Tibial artery (tissue), 4 donors: ENCODE results near the gene C6orf47.

Source experiments
- DNase-seq, 2 donors: peaks; one replicate each; pipeline ENCODE4 v3.0.0-alpha.2; 2019
- H3K27ac ChIP-seq, 2 donors: fragments of 200-600 bp; sonication (generic) in 1 of 2; 1 replicate in 1 of 2; 2 replicates in 1 of 2; pipeline ENCODE4 v1.5.1; 2018 to 2019; ENCODE audit warnings: mild to moderate bottlenecking in 1 of 2
- H3K27me3 ChIP-seq, 2 donors: fragments of 200-600 bp; sonication (generic) in 1 of 2; one replicate each; pipeline versions ENCODE4 v1.5.1 to v1.6.0; 2016 to 2019
- H3K36me3 ChIP-seq, 3 donors: fragments of 200-600 bp; sonication (generic) in 2 of 3; one replicate each; pipeline ENCODE4 v1.5.1; 2016 to 2019; ENCODE audit warnings: mild to moderate bottlenecking in 2 of 3
- H3K4me1 ChIP-seq, 4 donors: fragments of 200-600 bp; sonication (generic) in 2 of 4; 1 replicate in 3 of 4; 2 replicates in 1 of 4; pipeline ENCODE4 v1.5.1; 2016 to 2019
- H3K4me3 ChIP-seq, 2 donors: fragments of 200-600 bp; sonication (generic) in 1 of 2; 1 replicate in 1 of 2; 2 replicates in 1 of 2; pipeline ENCODE4 v1.5.1; 2018 to 2019; ENCODE audit warnings: mild to moderate bottlenecking in 2 of 2
- H3K9me3 ChIP-seq, 3 donors: fragments of 200-600 bp; sonication (generic) in 1 of 3; one replicate each; pipeline ENCODE4 v1.5.1; 2016 to 2019
- intact Hi-C: fragments of 100-400 bp; cut with DNase I; formaldehyde crosslinking; loops from one replicate; pipeline ENCODE4 v1.15.0; 2023; ENCODE audit warnings: low total_unique reads
- TF ChIP-seq, protein P1 (sequence below), 2 experiments: fragments of 200-600 bp in 1 of 2; fragments of 450-650 bp in 1 of 2; IDR thresholded peaks; one replicate each; pipeline ENCODE4 v1.5.1; 2017 to 2019; ENCODE audit warnings: antibody characterized with exemption in 2 of 2, mild to moderate bottlenecking in 1 of 2, moderate library complexity in 1 of 2

C6orf47 gene

DNA sequence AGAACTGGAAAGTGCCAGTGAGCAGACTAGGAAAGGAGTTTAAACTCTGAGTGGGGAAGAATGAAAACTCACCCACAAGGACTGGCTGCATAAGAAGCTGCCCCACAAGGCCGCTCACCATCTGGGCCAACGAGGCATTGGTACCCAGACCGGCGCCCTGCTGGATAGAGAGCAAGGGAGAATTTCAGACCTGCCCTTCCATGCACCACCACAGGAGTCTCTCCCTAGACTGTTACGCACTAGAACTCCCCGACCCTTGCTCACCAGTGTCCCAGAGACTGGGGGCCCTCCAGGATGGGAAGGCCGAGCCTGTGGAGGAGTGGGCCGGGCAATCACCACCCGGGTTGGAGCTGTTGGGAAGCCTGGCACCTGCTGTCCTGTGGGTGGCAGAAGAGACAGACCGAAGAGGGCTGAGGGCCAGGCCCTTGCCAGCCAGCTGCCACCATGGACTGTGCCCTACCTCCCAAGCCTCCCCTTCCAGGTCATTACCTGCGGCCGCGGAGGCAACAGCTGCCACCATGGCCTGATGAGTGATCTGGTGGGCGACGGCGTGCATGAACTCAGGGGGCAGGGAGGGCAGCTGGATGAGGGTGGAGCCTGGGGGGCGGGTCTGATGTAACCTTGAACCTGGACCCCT lies 16.6 kb downstream of the C6orf47 start:
- Histone ChIP-seq H3K27me3 (no peaks in the 10 kb centered on the region), H3K27ac (no peak overlapping the region), H3K36me3 (peaks cover 88 to 100% (median 99%) of the 10 kb centered on the region in 3 donors), H3K9me3 (no peaks in the 10 kb centered on the region), H3K4me3 (no peak overlapping the region), H3K4me1 (no peaks in the 10 kb centered on the region)
- intact Hi-C loops: loop anchor here (5.0 kb wide), 1 partner anchor 963 kb away; no protein-coding TSS in a partner anchor
- no peak for DNase-seq
- TF ChIP-seq, protein P1, sequence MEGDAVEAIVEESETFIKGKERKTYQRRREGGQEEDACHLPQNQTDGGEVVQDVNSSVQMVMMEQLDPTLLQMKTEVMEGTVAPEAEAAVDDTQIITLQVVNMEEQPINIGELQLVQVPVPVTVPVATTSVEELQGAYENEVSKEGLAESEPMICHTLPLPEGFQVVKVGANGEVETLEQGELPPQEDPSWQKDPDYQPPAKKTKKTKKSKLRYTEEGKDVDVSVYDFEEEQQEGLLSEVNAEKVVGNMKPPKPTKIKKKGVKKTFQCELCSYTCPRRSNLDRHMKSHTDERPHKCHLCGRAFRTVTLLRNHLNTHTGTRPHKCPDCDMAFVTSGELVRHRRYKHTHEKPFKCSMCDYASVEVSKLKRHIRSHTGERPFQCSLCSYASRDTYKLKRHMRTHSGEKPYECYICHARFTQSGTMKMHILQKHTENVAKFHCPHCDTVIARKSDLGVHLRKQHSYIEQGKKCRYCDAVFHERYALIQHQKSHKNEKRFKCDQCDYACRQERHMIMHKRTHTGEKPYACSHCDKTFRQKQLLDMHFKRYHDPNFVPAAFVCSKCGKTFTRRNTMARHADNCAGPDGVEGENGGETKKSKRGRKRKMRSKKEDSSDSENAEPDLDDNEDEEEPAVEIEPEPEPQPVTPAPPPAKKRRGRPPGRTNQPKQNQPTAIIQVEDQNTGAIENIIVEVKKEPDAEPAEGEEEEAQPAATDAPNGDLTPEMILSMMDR (IDR thresholded peaks at IDR 0.05): no peak

DNA sequence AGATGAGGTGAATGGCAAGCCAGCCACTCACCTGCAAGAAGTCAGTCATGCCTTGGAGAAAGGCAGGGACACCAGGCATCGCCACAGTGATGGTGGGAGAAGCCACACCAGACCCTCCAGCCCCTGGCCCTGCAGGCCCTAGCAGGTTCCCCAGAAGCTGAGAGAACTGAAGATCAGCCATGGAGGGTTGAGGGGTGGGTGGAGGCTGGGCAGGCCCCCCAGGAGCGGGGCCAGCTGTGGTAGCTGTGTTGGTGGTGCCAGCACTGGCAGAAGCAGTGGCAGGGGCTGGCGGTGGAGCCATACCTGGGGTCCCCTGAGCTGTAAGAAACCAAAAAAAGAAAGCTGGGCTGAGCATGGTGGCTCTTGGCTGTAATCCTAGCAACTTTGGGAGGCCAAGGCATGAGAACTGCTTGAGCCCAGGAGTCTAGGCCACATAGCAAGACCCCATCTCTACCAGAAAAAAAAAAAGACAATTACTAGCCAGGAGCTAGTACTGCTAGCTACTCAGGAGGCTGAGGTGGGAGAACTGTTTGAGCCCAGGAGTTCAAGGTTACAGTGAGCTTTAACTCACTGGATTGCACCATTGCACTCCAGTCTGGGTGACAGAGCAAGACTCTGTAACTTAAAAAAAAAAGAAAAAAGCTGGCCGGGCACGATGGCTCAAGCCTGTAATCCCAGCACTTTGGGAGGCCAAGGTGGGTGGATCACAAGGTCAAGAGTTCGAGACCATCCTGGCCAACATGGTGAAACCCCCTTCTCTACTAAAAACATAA lies 17.6 kb downstream of the C6orf47 start:
- Histone ChIP-seq H3K36me3 (peaks cover 83 to 100% (median 97%) of the 10 kb centered on the region in 3 donors), H3K27ac (no peak overlapping the region), H3K9me3 (no peaks in the 10 kb centered on the region), H3K4me3 (no peak overlapping the region), H3K4me1 (no peaks in the 10 kb centered on the region), H3K27me3 (no peaks in the 10 kb centered on the region)
- intact Hi-C loops: loop anchor here (5.0 kb wide), 1 partner anchor 964 kb away; no protein-coding TSS in a partner anchor
- TF ChIP-seq, protein P1 (IDR thresholded peaks at IDR 0.05): no peak
- no peak for DNase-seq

- TF ChIP-seq, protein P1 (IDR thresholded peaks at IDR 0.05): no peak
- Histone ChIP-seq H3K9me3 (no peaks in the 10 kb centered on the region), H3K36me3 (peaks cover 84 to 100% (median 98%) of the 10 kb centered on the region in 3 donors), H3K27ac (no peak overlapping the region), H3K4me3 (no peak overlapping the region), H3K27me3 (no peaks in the 10 kb centered on the region), H3K4me1 (no peaks in the 10 kb centered on the region)
- intact Hi-C loops: loop anchor here (5.0 kb wide), 1 partner anchor 966 kb away; no protein-coding TSS in a partner anchor
- DNase-seq: no peak
Measured at GRCh38 chr6:31641370-31641769, 19.2 kb downstream of the C6orf47 start.

GRCh38 chr6:31640612-31641011 lies 20.0 kb downstream of the C6orf47 start:
- Histone ChIP-seq H3K4me3 (no peak overlapping the region), H3K9me3 (no peaks in the 10 kb centered on the region), H3K36me3 (peaks cover 84 to 100% (median 98%) of the 10 kb centered on the region in 3 donors), H3K27me3 (no peaks in the 10 kb centered on the region), H3K4me1 (no peaks in the 10 kb centered on the region), H3K27ac (no peak overlapping the region)
- TF ChIP-seq, protein P1 (IDR thresholded peaks at IDR 0.05): no peak
- DNase-seq: no peak
- intact Hi-C loops: loop anchor here (5.0 kb wide), 1 partner anchor 967 kb away; no protein-coding TSS in a partner anchor

DNA sequence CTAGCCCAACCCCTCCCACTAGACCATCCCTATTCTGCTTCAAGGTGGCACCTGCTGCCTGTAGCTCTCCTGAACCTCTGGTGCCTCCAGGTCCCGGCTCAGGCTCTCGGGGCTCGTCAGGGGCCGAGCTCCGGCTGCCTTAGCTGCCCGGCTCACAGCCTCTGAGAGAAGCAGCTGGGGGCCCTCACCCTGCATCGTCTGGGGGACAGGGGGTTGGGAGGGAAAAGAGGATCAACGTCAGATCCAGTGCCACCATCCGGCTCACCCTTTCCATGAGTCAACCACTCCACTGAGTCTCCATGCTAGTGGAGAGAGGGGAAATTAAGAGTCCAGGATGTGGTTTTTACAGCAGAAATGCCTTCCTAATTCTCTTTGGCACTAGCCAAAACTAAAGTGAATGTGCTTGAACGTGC lies 21.1 kb downstream of the C6orf47 start:
- H3K27ac ChIP-seq: no peak overlapping the region
- no peaks in the 10 kb centered on the region for H3K9me3 ChIP-seq
- DNase-seq: no peak
- no peaks in the 10 kb centered on the region for H3K27me3 ChIP-seq
- no peaks in the 10 kb centered on the region for H3K4me1 ChIP-seq
- TF ChIP-seq, protein P1 (IDR thresholded peaks at IDR 0.05): no peak
- H3K4me3 ChIP-seq: no peak overlapping the region
- H3K36me3 ChIP-seq: peaks cover 84 to 100% (median 98%) of the 10 kb centered on the region in 3 donors
- intact Hi-C loops: no loop called here
